Measurements from ENCODE around the gene RPE65.
"Not testable (repeated sequence)": the region's sequence is repeated elsewhere in the genome, so short reads cannot be mapped to it uniquely, and the experiment has no call there.

The RPE65 gene

GRCh38 chr1:68449901-68450300, at the start of gene RPE65:
Gene RPE65, minus strand, starts transcription at chr1:68449954. Its CDS starts 49 bp downstream, at chr1:68449905.
- no peak for DNase-seq (ENCODE audit: low read depth, low spot score)

- DNase-seq (ENCODE audit: low read depth, low spot score), result no peak
Measured at GRCh38 chr1:68497358-68497698, 47.6 kb upstream of the RPE65 start.

- DNase-seq (ENCODE audit: low read depth, low spot score), result peak; percentile 79
Measured at GRCh38 chr1:68496680-68497357, 47.1 kb upstream of the RPE65 start, which contains the start of gene DEPDC1. Gene DEPDC1, minus strand, starts transcription at chr1:68497082. Its CDS starts 83 bp downstream, at chr1:68496999.

GRCh38 chr1:68495968-68496679, 46.4 kb upstream of the RPE65 start:
- DNase-seq (ENCODE audit: low read depth, low spot score), result no peak

- no peak for DNase-seq (ENCODE audit: low read depth, low spot score)
Measured at GRCh38 chr1:68495532-68495931, 45.8 kb upstream of the RPE65 start.

GRCh38 chr1:68493193-68493592, 43.4 kb upstream of the RPE65 start:
- DNase-seq (ENCODE audit: low read depth, low spot score), result no peak

- not testable (repeated sequence) for DNase-seq (ENCODE audit: low read depth, low spot score)
Measured at GRCh38 chr1:68492255-68492654, 42.5 kb upstream of the RPE65 start.

- no peak for DNase-seq (ENCODE audit: low read depth, low spot score)
Measured at GRCh38 chr1:68490046-68490651, 40.4 kb upstream of the RPE65 start.

- DNase-seq (ENCODE audit: low read depth, low spot score), result no peak
Measured at GRCh38 chr1:68485431-68486022, 35.8 kb upstream of the RPE65 start.

- no peak for DNase-seq (ENCODE audit: low read depth, low spot score)
Measured at GRCh38 chr1:68484618-68485017, 34.9 kb upstream of the RPE65 start.

GRCh38 chr1:68481041-68481440, 31.3 kb upstream of the RPE65 start:
- no peak for DNase-seq (ENCODE audit: low read depth, low spot score)

- DNase-seq (ENCODE audit: low read depth, low spot score), result no peak
Measured at GRCh38 chr1:68479501-68479900, 29.7 kb upstream of the RPE65 start.

- no peak for DNase-seq (ENCODE audit: low read depth, low spot score)
Measured at GRCh38 chr1:68478662-68479061, 28.9 kb upstream of the RPE65 start.

GRCh38 chr1:68476626-68477025, 26.9 kb upstream of the RPE65 start:
- DNase-seq (ENCODE audit: low read depth, low spot score), result not testable (repeated sequence)

- DNase-seq (ENCODE audit: low read depth, low spot score), result no peak
Measured at GRCh38 chr1:68473060-68473459, 23.3 kb upstream of the RPE65 start.

GRCh38 chr1:68470388-68470970, 20.7 kb upstream of the RPE65 start:
- no peak for DNase-seq (ENCODE audit: low read depth, low spot score)

GRCh38 chr1:68464891-68465290, 15.1 kb upstream of the RPE65 start:
- DNase-seq (ENCODE audit: low read depth, low spot score), result no peak

- DNase-seq (ENCODE audit: low read depth, low spot score), result no peak
Measured at GRCh38 chr1:68460935-68461334, 11.2 kb upstream of the RPE65 start.

GRCh38 chr1:68459796-68460195, 10.0 kb upstream of the RPE65 start:
- DNase-seq (ENCODE audit: low read depth, low spot score), result no peak

GRCh38 chr1:68459091-68459490, 9.3 kb upstream of the RPE65 start:
- no peak for DNase-seq (ENCODE audit: low read depth, low spot score)

- no peak for DNase-seq (ENCODE audit: low read depth, low spot score)
Measured at GRCh38 chr1:68456202-68456601, 6.4 kb upstream of the RPE65 start.

GRCh38 chr1:68454534-68454933, 4.8 kb upstream of the RPE65 start:
- no peak for DNase-seq (ENCODE audit: low read depth, low spot score)
